Spleen (tissue), 11 donors: Measurements from ENCODE around the gene PEX12. TPM values are rescaled to one million over a fixed set of nuclear protein-coding genes. Genes with fewer than 3 reads are reported as not detected.
A peak's percentile ranks its signal among the peaks of the same experiment; 100 is the strongest.

Experiments
- DNase-seq: peaks from one replicate; pipeline ENCODE4 v3.0.0-alpha.2; 2020
- H3K27ac ChIP-seq, 8 donors: fragments of 200-600 bp; sonication (generic) in 7 of 8; 1 replicate in 4 of 8; 2 replicates in 4 of 8; pipeline versions ENCODE4 v1.5.0 to v1.8.0; 2016 to 2021; ENCODE audit warnings: inconsistent platforms in 4 of 8, mild to moderate bottlenecking in 4 of 8, moderate library complexity in 1 of 8
- H3K27me3 ChIP-seq, 7 donors: fragments of 200-600 bp; sonication (generic) in 6 of 7; replicated peaks in 1 of 7; 1 replicate in 4 of 7; 2 replicates in 3 of 7; pipeline versions ENCODE4 v1.5.0 to v1.8.0; 2016 to 2021; ENCODE audit warnings: inconsistent platforms in 3 of 7, mild to moderate bottlenecking in 1 of 7
- H3K36me3 ChIP-seq, 6 donors: fragments of 200-600 bp; sonication (generic) in 5 of 6; 1 replicate in 4 of 6; 2 replicates in 2 of 6; pipeline versions ENCODE4 v1.5.0 to v1.8.0; 2016 to 2021; ENCODE audit warnings: inconsistent platforms in 2 of 6
- H3K4me1 ChIP-seq, 6 donors: fragments of 200-600 bp; sonication (generic) in 5 of 6; 1 replicate in 3 of 6; 2 replicates in 3 of 6; pipeline versions ENCODE4 v1.5.0 to v1.8.0; 2016 to 2021; ENCODE audit warnings: inconsistent platforms in 3 of 6
- H3K4me3 ChIP-seq, 8 donors: fragments of 200-600 bp; sonication (generic) in 7 of 8; 1 replicate in 4 of 8; 2 replicates in 4 of 8; pipeline versions ENCODE4 v1.5.0 to v1.8.0; 2016 to 2021; ENCODE audit warnings: inconsistent platforms in 4 of 8, mild to moderate bottlenecking in 4 of 8, moderate library complexity in 2 of 8
- H3K9me3 ChIP-seq, 8 donors: fragments of 200-600 bp; sonication (generic) in 7 of 8; 1 replicate in 4 of 8; 2 replicates in 4 of 8; pipeline versions ENCODE4 v1.5.0 to v1.8.0; 2016 to 2021; ENCODE audit warnings: inconsistent platforms in 4 of 8
- CTCF ChIP-seq, 11 experiments: fragments of 200-600 bp in 7 of 11; fragments of 450-650 bp in 4 of 11; sonication (generic) in 4 of 11; IDR thresholded peaks in 8 of 11; conservative IDR thresholded peaks in 3 of 11; 1 replicate in 7 of 11; 2 replicates in 4 of 11; pipeline versions ENCODE4 v1.4.0 to v1.8.0; 2016 to 2021; ENCODE audit warnings: antibody characterized with exemption in 11 of 11, inconsistent platforms in 4 of 11, mild to moderate bottlenecking in 1 of 11
- POLR2A ChIP-seq, 3 donors: fragments of 450-650 bp; IDR thresholded peaks; one replicate each; pipeline ENCODE4 v1.5.1; 2017; ENCODE audit warnings: antibody characterized with exemption in 3 of 3, mild to moderate bottlenecking in 1 of 3
- POLR2AphosphoS5 ChIP-seq, 3 donors: sonication (generic); formaldehyde crosslinking; IDR thresholded peaks; one replicate each; pipeline ENCODE4 v1.5.1; 2017; ENCODE audit warnings: antibody characterized with exemption in 3 of 3
- WGBS, 5 donors: extraction: QIAGEN DNeasy Blood & Tissue Kit in 3 of 5; methylation state at CpG; one replicate each; pipeline versions ENCODE4 v1.1.5 to v1.1.7; 2013 to 2018; 5-methylcytosine and 5-hydroxymethylcytosine counted together
- intact Hi-C: fragments of 100-400 bp; cut with DNase I; formaldehyde crosslinking; loops from one replicate; pipeline ENCODE4 v1.15.0; 2023; ENCODE audit warnings: low total_unique reads
- polyA plus RNA-seq, 3 donors: library from polyadenylated mRNA; stranded (reverse); fragments of 200-250 nt; gene quantifications; one replicate each; pipeline ENCODE4 v1.2.1, GENCODE V29; 2013
- total RNA-seq, 7 donors: library from RNA; depleted of rRNA in 3 of 7; stranded (reverse); fragments of >200 nt in 3 of 7; fragmentation: NEBNext Ultra II Directional in 4 of 7; extraction: Animal tissue kit (Norgen Biotek cat#: 25700) in 4 of 7; gene quantifications; one replicate each; pipeline versions ENCODE4 v1.1.0 to v1.2.1, GENCODE V29; 2016 to 2021
- donor health status: healthy with polysubstance abuse.
- donor health status: DM: no; HTN: no; CAD: no; lungs with moderate emphysema.
- donor health status: DM: no; HTN: no; CAD: no.
- donor health status: Bipolar disorder and iron deficiency.
- donor health status: healthy.
- donor health status: DM: no; HTN: no; CAD: no.
- donor health status: DM: yes; HTN: yes; CAD: no.

The PEX12 gene
- total and polyA plus RNA-seq, 10 donors = 2.7 to 7.8 (median 4.0) TPM

DNA sequence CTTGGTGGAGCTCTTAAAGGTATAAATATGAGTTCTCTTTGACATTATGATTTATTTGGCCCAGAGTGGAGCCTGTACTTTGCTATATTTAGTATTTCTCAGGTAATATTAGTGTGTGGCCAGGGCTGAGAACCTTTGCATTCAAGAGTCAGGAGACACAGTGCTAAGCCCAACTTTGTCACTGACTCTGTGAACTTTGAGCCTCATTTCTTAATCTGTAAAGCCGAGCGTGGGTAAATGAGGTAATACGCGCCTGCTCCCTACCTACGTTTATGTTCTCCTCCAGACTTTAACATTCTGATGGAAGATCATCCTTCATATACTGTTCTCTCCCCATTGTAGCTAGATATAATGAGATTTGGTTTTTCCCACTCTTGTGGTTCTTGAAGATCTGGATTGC, 19.2 kb upstream of the PEX12 start:
- WGBS, 5 donors = 73 to 79% (median 76%) methylated on average over 5 of the region's 5 CpGs
- Histone ChIP-seq H3K9me3 (no peaks in the 10 kb centered on the region), H3K4me3 (no peak overlapping the region), H3K4me1 (peaks cover 0 to 24% (median 2%) of the 10 kb centered on the region in 6 donors), H3K27me3 (no peaks in the 10 kb centered on the region), H3K27ac (no peak overlapping the region), H3K36me3 (peaks cover 3 to 94% (median 78%) of the 10 kb centered on the region in 6 donors)
- TF ChIP-seq POLR2AphosphoS5 (IDR thresholded peaks at IDR 0.05) (no peak), POLR2A (IDR thresholded peaks at IDR 0.05) (no peak), CTCF (IDR thresholded peaks at IDR 0.05 in 8 of 11, conservative IDR thresholded peaks at IDR 0.05 in 3 of 11) (no peak)
- intact Hi-C loops = no loop called here
- no peak for DNase-seq

GRCh38 chr17:35596530-35597233, 18.3 kb upstream of the PEX12 start:
- H3K27me3 ChIP-seq = no peaks in the 10 kb centered on the region
- no peak for DNase-seq
- intact Hi-C loops = no loop called here
- no peak overlapping the region for H3K4me3 ChIP-seq
- H3K36me3 ChIP-seq = peaks cover 3 to 89% (median 69%) of the 10 kb centered on the region in 6 donors
- H3K27ac ChIP-seq = peak overlapping the region in 2 of 8 donors; percentile 7 to 18
- TF ChIP-seq POLR2AphosphoS5 (IDR thresholded peaks at IDR 0.05) (peak in 1 of 3 donors; percentile 37), POLR2A (IDR thresholded peaks at IDR 0.05) (no peak)
- WGBS, 5 donors = 90 to 95% (median 94%) methylated on average over 31 to 54 of the region's 54 CpGs
- H3K9me3 ChIP-seq = no peaks in the 10 kb centered on the region
- H3K4me1 ChIP-seq = peaks cover 0 to 34% (median 4%) of the 10 kb centered on the region in 6 donors

- Histone ChIP-seq H3K9me3 (no peaks in the 10 kb centered on the region), H3K4me1 (peaks cover 0 to 40% (median 4%) of the 10 kb centered on the region in 6 donors), H3K27ac (peak overlapping the region in 2 of 8 donors; percentile 7 to 18), H3K4me3 (no peak overlapping the region), H3K27me3 (no peaks in the 10 kb centered on the region), H3K36me3 (peaks cover 3 to 86% (median 64%) of the 10 kb centered on the region in 6 donors)
- intact Hi-C loops = no loop called here
- no peak for DNase-seq
- WGBS, 5 donors = 73 to 81% (median 74%) methylated on average over 4 of the region's 4 CpGs
- TF ChIP-seq POLR2A (IDR thresholded peaks at IDR 0.05) = no peak
- no peak for TF ChIP-seq CTCF (IDR thresholded peaks at IDR 0.05 in 8 of 11, conservative IDR thresholded peaks at IDR 0.05 in 3 of 11)
- no peak for TF ChIP-seq POLR2AphosphoS5 (IDR thresholded peaks at IDR 0.05)
Observed at GRCh38 chr17:35596072-35596471, 17.7 kb upstream of the PEX12 start.

DNA sequence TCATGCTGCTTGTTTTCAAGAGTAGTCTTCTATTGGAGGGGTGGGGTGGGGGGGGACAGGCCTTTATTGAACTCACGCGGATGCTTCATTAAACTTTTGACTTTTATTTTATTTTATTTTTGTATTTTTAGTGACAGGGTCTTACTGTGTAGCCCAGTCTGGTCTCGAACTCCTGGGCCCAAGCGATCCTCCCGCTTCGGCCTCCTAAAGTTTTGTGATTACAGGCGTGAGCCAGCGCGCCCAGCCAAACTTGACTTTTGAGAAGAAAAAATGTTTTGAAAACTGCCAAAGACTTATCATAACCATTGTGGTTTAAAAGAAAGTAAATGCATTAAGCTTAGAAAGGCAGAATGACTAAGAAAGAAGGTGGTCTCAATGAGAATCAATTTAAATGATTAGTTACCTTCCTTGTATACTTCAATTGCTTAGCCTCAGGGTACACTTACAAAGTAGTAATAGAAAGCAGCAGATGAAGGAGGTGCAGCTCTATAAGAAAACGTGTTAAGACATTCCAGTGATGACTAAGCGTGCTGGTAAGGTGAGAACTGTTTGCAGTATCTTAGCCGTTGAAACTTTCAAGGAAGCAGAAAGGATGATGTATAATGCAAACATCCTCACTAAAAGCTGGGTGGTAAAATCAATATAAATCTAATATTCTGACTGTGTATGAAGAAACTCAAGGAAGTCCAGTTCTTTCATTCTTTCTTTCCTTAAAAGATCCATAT, 10.0 kb upstream of the PEX12 start:
- H3K27me3 ChIP-seq = no peaks in the 10 kb centered on the region
- no peaks in the 10 kb centered on the region for H3K9me3 ChIP-seq
- DNase-seq = no peak
- peaks cover 14 to 66% (median 35%) of the 10 kb centered on the region in 6 donors for H3K4me1 ChIP-seq
- 64 to 70% (median 69%) methylated on average over 12 of the region's 12 CpGs for WGBS, 5 donors
- TF ChIP-seq POLR2AphosphoS5 (IDR thresholded peaks at IDR 0.05) (no peak), CTCF (IDR thresholded peaks at IDR 0.05 in 8 of 11, conservative IDR thresholded peaks at IDR 0.05 in 3 of 11) (no peak), POLR2A (IDR thresholded peaks at IDR 0.05) (no peak)
- H3K27ac ChIP-seq = peak overlapping the region in 3 of 8 donors; percentile 29 to 97 (median 97)
- peaks cover 0 to 10% (median 0%) of the 10 kb centered on the region in 6 donors for H3K36me3 ChIP-seq
- peak overlapping the region; percentile 53 to 81 (median 65) for H3K4me3 ChIP-seq
- intact Hi-C loops = no loop called here
